ENCODE results near the gene ME3.

- TF ChIP-seq ZNF416 (CRISPR knock-in tag; IDR thresholded peaks at IDR 0.05) = no peak
- no peak for TF ChIP-seq CREM (CRISPR knock-in tag; IDR thresholded peaks at IDR 0.05)
- TF ChIP-seq OVOL2 (CRISPR knock-in tag; IDR thresholded peaks at IDR 0.05; ENCODE audit: borderline replicate concordance) = no peak
- no peak for TF ChIP-seq MAX (CRISPR knock-in tag; IDR thresholded peaks at IDR 0.05)
- TF ChIP-seq USF1 (CRISPR knock-in tag; IDR thresholded peaks at IDR 0.05) = no peak
- no peak for TF ChIP-seq CTCF (IDR thresholded peaks at IDR 0.05)
- TF ChIP-seq JUN (CRISPR knock-in tag; IDR thresholded peaks at IDR 0.05) = no peak
- no peak for TF ChIP-seq HMGXB4 (CRISPR knock-in tag; IDR thresholded peaks at IDR 0.05)
- no peak for TF ChIP-seq ATF6 (CRISPR knock-in tag; IDR thresholded peaks at IDR 0.05)
- TF ChIP-seq PRRX2 (CRISPR knock-in tag; IDR thresholded peaks at IDR 0.05) = no peak
- no peak for TF ChIP-seq FOXJ3 (CRISPR knock-in tag; IDR thresholded peaks at IDR 0.05; ENCODE audit: borderline replicate concordance)
- TF ChIP-seq ATF3 (CRISPR knock-in tag; conservative IDR thresholded peaks at IDR 0.05) = no peak
These were observed 186.0 kb downstream of the ME3 start for GRCh38 chr11:86486261-86487030.
